ENCODE data around the gene AUTS2. TPM values are rescaled to one million over a fixed set of nuclear protein-coding genes. Genes with fewer than 3 reads are reported as not detected.

The AUTS2 gene
- total and polyA plus RNA-seq, 2 experiments from 2014 or later, result 32.0 to 91.0 TPM

DNA sequence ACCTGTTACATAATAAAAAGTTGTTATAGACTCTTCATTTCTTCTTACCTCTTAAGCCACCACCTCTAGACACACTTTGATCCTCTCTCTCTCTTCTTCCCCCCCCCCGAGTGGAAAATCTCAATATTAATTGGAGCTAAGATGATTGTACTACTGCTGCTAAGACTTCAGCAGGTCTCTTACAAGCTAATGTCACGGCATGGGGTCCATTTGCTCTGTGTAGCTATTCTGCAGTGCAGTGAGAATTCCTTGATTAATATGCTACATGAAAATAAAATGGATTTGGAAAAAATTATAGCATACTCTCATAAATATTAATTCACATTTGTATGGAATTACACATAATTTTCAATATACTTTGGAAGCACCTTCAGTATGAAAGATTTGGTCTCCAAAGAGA, 297.2 kb downstream of the AUTS2 start (continued):
- TF ChIP-seq EZH2phosphoT487 (IDR thresholded peaks at IDR 0.05; ENCODE audit: unreplicated experiment), result no peak
- no peak for TF ChIP-seq CREB1 (CRISPR knock-in tag; IDR thresholded peaks at IDR 0.05; ENCODE audit: low read depth)
- no peak for TF ChIP-seq POLR2AphosphoS5 (IDR thresholded peaks at IDR 0.05; ENCODE audit: low read depth)
- TF ChIP-seq, protein P1, sequence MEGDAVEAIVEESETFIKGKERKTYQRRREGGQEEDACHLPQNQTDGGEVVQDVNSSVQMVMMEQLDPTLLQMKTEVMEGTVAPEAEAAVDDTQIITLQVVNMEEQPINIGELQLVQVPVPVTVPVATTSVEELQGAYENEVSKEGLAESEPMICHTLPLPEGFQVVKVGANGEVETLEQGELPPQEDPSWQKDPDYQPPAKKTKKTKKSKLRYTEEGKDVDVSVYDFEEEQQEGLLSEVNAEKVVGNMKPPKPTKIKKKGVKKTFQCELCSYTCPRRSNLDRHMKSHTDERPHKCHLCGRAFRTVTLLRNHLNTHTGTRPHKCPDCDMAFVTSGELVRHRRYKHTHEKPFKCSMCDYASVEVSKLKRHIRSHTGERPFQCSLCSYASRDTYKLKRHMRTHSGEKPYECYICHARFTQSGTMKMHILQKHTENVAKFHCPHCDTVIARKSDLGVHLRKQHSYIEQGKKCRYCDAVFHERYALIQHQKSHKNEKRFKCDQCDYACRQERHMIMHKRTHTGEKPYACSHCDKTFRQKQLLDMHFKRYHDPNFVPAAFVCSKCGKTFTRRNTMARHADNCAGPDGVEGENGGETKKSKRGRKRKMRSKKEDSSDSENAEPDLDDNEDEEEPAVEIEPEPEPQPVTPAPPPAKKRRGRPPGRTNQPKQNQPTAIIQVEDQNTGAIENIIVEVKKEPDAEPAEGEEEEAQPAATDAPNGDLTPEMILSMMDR (conservative IDR thresholded peaks at IDR 0.05; ENCODE audit: low read depth in 2 of 2), result no peak

DNA sequence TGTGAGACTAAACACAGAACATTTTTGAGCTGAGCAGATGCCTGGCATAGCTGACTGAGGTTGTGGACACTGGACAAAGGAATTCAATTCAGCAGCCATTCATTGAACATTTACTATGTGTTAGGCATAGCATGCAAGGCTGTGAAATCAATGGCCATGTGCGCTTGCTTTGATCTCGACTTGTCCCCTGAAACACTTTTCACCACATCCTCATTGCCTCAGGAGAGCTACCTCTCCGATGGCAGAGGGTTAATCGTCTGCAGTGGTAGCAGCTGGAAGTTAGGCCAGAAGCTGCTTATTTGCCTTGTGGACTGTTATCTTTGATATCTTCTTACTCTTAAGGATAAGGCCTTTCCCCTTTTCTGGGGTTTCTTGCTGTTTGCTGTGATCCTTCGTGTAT, 297.8 kb downstream of the AUTS2 start:
- Mint-ChIP-seq H3K9me3 (no peaks in the 10 kb centered on the region), H3K27ac (no peak overlapping the region), H3K4me3 (no peak overlapping the region), H3K4me1 (peaks cover 16% of the 10 kb centered on the region; the same call in 2 of the 3 replicates), H3K27me3 (ENCODE audit: insufficient read depth, low read depth, poor library complexity) (no peaks in the 10 kb centered on the region), H3K36me3 (ENCODE audit: low read depth) (no peaks in the 10 kb centered on the region)
- Histone ChIP-seq H3K36me3 (ENCODE audit: insufficient read depth) (no peaks in the 10 kb centered on the region), H2AFZ (no peak overlapping the region), H3K79me2 (replicated peaks; ENCODE audit: insufficient read depth) (no peaks in the 10 kb centered on the region), H4K20me1 (replicated peaks; ENCODE audit: insufficient read depth) (no peaks in the 10 kb centered on the region), H3K27ac (ENCODE audit: low read depth) (no peak overlapping the region), H3K4me1 (ENCODE audit: insufficient read depth) (peaks cover 6% of the 10 kb centered on the region), H3K9me2 (ENCODE audit: insufficient read depth) (no peaks in the 10 kb centered on the region), H3K27me3 (ENCODE audit: insufficient read depth) (no peaks in the 10 kb centered on the region), H3F3A (replicated peaks; ENCODE audit: low read depth) (no peaks in the 10 kb centered on the region), H3K4me3 (no peak overlapping the region), H3K4me2 (no peak overlapping the region)
- TF ChIP-seq EZH2 (IDR thresholded peaks at IDR 0.05; ENCODE audit: low read depth, unreplicated experiment), result no peak
- TF ChIP-seq ZNF462 (CRISPR knock-in tag; IDR thresholded peaks at IDR 0.05), result no peak
- TF ChIP-seq, protein P1 (conservative IDR thresholded peaks at IDR 0.05; ENCODE audit: low read depth in 2 of 2), result no peak
- no peak for TF ChIP-seq EZH2phosphoT487 (IDR thresholded peaks at IDR 0.05; ENCODE audit: unreplicated experiment)
- TF ChIP-seq REST (IDR thresholded peaks at IDR 0.05; ENCODE audit: unreplicated experiment), result no peak
- no peak for ATAC-seq
- DNase-seq (ENCODE audit: low spot score), result no peak

Measured in GM23338 (cell line).